Right forelimb (tissue), 1 donor: ENCODE measurements around the gene FRMD4A.
"Not testable (repeated sequence)": the region's sequence is repeated elsewhere in the genome, so short reads cannot be mapped to it uniquely, and the experiment has no call there.

ENCODE experiments used
- DNase-seq: peaks from one replicate; pipeline ENCODE4 v3.0.0-alpha.2; 2018

FRMD4A gene

DNA sequence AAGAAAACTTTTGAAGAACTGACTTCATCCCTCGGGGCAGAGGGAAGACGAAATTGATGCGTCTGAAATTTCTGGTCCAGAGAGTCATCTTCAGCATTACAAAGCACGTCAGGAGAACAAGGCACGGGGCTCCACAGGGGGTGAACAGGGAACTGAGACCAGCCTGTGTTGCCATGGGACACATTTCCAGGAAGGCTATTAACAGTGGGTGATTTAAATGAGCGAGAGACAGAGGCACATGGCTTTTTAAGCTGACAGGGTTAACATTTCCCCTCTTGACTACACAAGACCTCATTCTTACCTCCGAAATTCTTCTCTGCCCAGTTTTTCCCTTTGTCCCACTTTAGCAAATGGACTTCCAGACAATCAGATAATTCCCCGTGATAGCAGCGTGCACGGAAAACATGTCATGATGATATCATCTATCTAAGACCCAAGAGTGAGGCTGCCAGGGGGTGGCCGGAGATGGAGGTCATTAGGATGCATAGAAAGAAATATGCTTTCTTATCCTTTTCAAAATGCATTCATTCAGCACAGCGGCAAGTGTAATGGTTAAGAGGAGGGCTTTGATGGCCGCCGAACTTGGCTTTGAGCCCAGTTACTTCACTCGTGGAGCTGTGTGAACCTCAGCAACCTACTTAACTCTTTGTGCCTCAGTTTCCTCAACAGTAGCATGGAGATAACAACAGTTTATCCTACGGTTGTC lies 496.0 kb downstream of the FRMD4A start:
- no peak for DNase-seq

DNA sequence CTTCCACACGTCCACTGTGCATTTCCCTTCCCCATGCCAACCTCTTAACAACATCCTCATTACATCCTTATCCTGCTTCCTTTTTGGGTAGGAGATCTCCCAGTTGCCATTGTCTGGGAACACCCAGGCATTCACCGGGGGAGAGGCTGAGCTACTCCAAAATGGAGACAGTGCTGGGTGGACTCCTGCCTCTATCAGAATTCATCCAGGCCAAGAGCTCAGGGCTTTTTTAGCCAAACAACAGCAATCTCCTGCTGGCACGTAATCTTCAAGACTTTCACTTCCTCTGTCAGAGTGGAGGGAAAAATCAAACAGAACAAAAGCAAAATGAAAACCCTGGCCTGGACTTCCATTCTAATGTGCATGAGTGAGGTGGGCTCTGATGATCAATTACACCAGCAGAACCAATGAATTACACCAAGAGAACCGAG lies 499.0 kb downstream of the FRMD4A start:
- no peak for DNase-seq

DNA sequence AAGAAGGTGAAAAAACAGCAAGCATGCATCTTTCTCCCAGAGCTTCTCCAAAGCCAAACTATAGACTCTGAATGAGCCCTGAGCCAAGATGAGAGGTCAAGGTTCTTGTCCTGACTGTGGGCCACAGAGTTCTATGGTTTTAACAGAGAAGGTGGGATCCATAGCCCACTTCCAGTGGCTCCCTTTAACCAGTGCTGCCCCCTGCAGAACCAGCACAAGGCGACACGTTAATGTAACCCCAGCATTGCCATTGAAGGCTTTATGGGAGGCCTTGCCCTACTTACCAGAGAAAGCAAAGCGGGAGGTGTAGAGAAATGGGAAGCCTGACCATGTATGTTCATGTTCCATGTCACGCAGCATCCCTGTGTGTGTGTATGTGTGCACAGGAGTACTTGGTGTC lies 500.3 kb downstream of the FRMD4A start:
- no peak for DNase-seq

- DNase-seq: no peak
Observed at GRCh38 chr10:13829790-13830189, 500.9 kb downstream of the FRMD4A start.

DNA sequence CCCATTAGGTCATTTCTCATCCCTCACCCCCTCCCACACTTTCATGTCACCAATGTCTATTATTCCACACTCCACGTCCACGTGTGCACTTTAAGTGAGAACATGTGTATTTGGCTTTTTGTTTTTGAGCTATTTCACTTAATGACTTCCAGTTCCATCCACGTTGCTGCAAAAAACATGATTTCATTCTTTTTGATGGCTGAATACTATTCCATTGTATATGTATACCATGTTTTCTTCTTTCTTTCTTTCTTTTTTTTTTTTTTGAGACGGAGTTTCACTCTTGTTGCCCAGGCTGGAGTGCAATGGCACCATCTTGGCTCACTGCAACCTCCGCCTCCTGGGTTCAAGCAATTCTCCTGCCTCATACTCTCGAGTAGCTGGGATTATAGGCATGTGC lies 502.4 kb downstream of the FRMD4A start:
- DNase-seq: not testable (repeated sequence)

- DNase-seq: no peak
Observed at GRCh38 chr10:13827076-13827797, 503.5 kb downstream of the FRMD4A start.

DNA sequence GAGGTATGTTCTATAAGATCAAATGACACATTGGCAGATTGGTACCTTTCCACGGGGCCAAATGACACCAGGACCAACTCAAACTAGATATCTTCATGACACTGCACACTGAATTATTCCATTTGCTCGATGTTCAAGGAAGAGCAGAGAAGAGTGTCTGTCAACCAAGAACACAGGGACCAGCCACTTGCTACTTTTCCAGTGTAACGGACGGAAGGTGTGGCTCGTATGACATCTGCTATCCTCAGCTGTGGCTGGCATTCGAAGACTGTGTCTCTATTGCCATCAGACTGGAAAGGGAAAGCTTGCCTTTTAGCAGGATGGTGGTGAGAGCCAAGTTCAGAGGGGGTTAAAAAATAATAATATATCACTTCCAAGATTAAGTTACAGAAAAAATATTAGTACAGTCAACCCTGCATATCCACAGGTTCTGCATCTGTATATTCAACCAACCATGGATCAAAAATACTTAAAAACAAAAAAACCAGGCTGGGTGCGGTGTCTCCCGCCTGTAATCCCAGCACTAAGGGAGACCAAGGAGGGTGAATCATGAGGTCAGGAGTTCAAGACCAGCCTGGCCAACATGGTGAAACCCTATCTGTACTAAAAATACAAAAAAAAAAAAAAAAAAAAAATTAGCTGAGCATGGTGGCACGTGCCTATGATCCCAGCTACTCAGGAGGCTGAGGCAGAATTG lies 506.9 kb downstream of the FRMD4A start:
- DNase-seq: no peak

GRCh38 chr10:13823096-13823708 lies 507.5 kb downstream of the FRMD4A start:
- no peak for DNase-seq

DNA sequence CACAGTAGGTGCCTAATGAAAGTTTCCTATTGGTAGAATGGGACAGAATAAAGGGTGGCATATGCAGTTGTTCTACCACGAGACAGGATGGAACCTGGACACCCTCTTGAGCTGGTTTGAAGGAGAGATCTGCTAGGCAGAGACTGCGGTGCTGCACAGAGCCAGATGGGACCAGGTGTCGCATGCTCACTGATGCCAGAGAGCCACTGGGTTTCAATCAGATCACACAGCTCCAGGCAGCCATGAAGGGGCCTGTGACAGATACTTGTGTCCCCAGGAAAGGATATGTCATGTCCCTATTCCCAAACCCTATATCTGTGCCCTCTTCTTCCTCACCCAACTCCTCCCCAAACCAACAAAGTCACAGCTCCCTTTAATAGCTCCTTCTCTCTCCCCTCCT lies 508.2 kb downstream of the FRMD4A start:
- no peak for DNase-seq

DNA sequence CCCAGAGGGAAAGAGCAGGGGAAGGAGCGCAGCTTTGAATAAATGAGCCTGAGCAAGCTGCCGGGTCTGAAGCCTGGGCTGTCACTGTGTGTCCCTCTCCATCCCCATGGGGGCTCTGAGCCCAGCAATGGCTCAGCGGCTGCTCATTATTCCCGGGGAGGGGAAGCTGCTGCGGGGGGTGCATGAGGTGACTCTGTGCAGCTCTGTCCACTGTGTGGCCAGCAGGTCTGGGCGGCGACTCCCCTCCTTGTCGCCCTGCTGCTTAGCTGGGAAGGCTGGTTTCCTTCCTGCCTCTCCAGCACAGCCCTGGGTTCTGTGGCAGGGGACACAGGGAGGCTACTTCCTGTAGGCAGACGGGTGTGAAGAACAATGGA lies 509.8 kb downstream of the FRMD4A start:
- no peak for DNase-seq

DNA sequence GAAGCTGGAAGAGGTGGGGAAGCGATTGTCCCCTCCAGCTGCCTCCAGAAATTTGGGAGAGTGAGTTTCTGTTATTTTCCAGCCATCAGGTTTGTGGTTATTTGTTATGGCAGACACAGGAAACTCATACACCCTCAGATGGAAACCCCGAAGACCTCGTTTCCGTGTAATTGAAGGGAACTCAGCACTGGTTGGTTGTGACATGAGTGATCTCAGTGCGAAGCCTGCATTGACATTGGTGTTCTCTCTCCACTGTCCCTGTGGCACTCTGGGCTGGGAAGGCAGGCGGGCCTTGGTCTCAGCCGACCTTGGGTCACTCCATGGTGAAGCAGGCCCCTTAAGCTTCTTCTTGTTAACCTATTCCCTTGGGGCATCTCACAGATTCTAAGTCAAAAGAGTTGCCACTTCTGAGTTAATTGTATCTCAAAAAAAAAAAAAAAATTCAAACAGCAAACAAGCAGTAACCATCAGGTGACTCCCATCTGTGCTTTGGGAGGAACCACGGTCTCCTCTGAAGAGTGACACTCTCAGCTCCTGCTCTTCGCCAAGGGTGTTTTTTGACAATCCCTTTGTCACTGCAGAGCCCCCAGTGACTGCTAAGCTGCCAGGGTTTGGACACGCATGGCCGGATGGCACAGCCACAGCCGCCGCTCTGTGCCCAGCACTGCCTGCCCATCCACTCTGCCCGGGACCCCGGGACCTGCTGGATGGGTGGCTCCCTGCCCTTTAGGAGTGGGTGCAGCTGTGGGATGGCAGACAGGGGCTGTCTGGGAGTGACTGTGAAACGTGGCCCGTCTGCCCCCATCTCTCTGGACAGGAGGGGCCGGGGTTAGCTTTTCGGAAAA lies 510.4 kb downstream of the FRMD4A start:
- DNase-seq: no peak

- no peak for DNase-seq
Observed at GRCh38 chr10:13816195-13816925, 514.4 kb downstream of the FRMD4A start.

GRCh38 chr10:13815756-13816155 lies 515.0 kb downstream of the FRMD4A start:
- DNase-seq: no peak

DNA sequence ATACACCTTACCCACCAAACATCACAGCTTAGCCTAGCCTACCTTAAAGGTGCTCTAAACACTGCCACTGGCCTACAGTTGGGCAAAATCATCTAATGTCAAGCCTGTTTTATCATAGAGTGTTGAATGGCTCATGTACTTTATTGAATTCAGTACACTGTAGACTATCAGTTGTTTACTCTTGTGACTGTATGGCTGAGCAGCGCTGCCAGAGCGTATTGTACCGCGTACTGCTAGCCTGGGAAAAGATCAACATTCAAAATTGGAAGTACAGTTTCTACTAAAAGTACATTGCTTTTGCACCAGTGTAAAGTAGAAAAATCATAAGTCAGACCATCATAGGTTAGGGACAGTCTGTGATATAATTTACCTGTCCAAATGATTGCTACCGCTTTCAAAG lies 517.2 kb downstream of the FRMD4A start:
- DNase-seq: no peak

- no peak for DNase-seq
Observed at GRCh38 chr10:13812804-13813203, 517.9 kb downstream of the FRMD4A start.

- DNase-seq: no peak
Observed at GRCh38 chr10:13810568-13810967, 520.2 kb downstream of the FRMD4A start.

DNA sequence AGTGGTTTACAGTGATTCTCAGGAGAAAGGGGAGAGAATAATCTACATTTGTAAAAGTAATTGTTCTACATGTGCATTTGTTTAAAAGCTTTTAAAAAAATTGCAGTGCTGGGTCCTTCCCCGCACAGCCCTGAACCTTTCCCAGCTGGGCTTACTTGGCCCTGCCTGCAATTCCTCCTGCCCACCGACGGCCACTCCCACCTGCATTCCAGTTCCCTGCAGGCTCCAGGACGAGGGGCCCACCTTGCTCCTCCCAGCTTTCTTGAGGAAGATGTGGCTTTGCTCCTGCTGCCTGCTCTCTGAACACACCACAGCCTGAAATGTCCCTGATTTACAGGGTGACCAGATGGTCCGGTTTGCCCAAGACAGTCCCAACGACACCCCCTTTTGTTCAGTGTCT lies 521.3 kb downstream of the FRMD4A start:
- no peak for DNase-seq

- no peak for DNase-seq
Observed at GRCh38 chr10:13808556-13809391, 522.0 kb downstream of the FRMD4A start.

DNA sequence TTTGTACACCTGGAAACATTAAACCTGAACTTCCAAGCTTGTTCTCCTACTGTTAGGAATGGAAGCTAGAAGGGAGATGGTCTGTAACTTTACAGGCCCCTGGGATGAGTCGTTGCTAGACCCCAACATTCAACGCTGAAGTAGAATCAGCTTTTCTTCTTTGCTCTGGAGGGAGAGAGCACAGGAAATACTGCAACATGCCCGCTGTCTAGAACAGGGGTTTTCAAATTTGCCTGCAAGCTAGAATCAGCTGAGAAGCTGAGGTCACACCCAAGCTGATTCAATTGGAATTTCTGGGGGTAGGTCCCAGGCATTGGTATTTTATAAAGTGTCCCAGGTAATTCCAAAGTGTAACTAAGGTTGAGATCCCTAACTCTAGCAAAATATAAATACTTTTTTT lies 524.3 kb downstream of the FRMD4A start:
- DNase-seq: no peak

DNA sequence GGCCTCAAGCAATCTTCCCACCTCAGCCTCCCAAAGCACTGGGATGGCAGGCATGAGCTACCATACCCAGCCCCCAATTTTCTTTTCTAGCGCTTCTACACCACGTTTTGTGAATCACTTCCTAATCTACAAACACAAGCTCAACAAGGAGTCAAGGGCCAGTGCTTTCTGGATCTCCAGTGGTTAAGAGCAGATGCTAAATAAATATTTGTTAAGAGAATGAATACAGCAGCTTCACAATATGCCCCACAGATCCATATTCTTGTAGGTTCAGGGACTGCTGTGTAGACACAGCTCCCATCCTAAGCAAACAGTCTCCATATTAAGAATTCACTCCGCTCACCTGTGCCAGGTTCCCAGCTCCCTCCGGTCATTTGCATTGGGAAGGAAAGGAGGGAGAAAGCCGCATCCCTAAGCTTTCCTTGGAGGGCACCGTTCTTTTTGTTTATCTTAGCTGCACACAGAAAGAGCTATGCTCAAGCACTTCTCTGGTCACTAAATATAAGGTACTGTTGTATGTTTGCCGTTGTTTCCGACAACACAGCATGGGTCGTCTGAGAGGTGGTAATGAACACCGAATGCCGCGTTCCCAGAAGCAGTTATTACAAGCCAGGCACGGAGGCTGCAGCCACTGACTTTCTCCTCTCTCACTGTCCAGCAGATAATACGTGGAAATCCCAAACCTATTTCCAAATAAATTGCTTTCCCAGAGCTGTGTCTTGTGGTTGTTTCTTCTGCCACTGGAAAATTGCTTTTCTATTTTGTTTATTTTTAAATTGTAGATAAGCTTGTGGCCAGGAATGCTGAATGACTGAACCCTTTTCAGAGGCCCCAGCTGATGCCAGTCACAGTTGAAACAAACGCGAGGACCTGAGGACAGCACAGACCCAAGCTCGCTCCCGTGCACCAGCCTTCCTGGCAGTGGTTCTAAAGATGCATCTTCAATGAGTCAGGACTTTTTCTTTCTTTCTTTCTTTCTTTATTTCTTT lies 526.9 kb downstream of the FRMD4A start:
- no peak for DNase-seq
